Cardiac fibroblast (primary cell): ENCODE data around the gene CDC42SE2.

Source experiments
- DNase-seq, 2 donors: peaks; one replicate each; pipeline versions ENCODE4 v3.0.0 to v3.0.0-alpha.2; 2010; ENCODE audit warnings: low read depth in 2 of 2
- H3K4me3 ChIP-seq, 2 donors: replicated peaks in 1 of 2; 1 replicate in 1 of 2; 2 replicates in 1 of 2; pipeline ENCODE4 v1.5.1; 2011; ENCODE audit warnings: low read depth in 2 of 2, low read length in 2 of 2, mild to moderate bottlenecking in 2 of 2, moderate library complexity in 1 of 2
- CTCF ChIP-seq: IDR thresholded peaks from one replicate; pipeline ENCODE4 v1.5.1; 2011; ENCODE audit warnings: low read depth, mild to moderate bottlenecking, low read length, inconsistent platforms

CDC42SE2 gene

GRCh38 chr5:131387255-131387654 is 123.4 kb downstream of the CDC42SE2 start:
- no peak for TF ChIP-seq CTCF
- H3K4me3 ChIP-seq: no peak overlapping the region
- DNase-seq: no peak

GRCh38 chr5:131389096-131389868 is 125.4 kb downstream of the CDC42SE2 start:
- DNase-seq: no peak
- no peak for TF ChIP-seq CTCF
- H3K4me3 ChIP-seq: no peak overlapping the region

GRCh38 chr5:131389869-131390265 is 126.0 kb downstream of the CDC42SE2 start:
- no peak for TF ChIP-seq CTCF
- H3K4me3 ChIP-seq: no peak overlapping the region
- DNase-seq: no peak

GRCh38 chr5:131392466-131393095 is 128.7 kb downstream of the CDC42SE2 start:
- no peak for DNase-seq
- TF ChIP-seq CTCF: no peak
- H3K4me3 ChIP-seq: no peak overlapping the region

GRCh38 chr5:131393498-131393968 is 129.7 kb downstream of the CDC42SE2 start:
- H3K4me3 ChIP-seq: no peak overlapping the region
- peak in 1 of 2 donors; percentile 38 for DNase-seq
- no peak for TF ChIP-seq CTCF

- H3K4me3 ChIP-seq: no peak overlapping the region
- peak; percentile 39 to 63 for DNase-seq
- no peak for TF ChIP-seq CTCF
These were observed 130.3 kb downstream of the CDC42SE2 start for GRCh38 chr5:131394128-131394527.
